Measurements from ENCODE around the gene ZNF775. TPM values are rescaled to one million over a fixed set of nuclear protein-coding genes. Genes with fewer than 3 reads are reported as not detected.

The ZNF775 gene
- total RNA-seq, 1 donor from 2014 or later, result 8.6 TPM

- no peak for DNase-seq (ENCODE audit: low read depth)
- TF ChIP-seq CTCF (conservative IDR thresholded peaks at IDR 0.05; ENCODE audit: low read depth, low read length), result no peak
- H3K4me3 ChIP-seq (ENCODE audit: low read depth, low read length), result no peak overlapping the region
These were observed 9.2 kb downstream of the ZNF775 start for GRCh38 chr7:150388306-150388705.

GRCh38 chr7:150388709-150389531 is 9.8 kb downstream of the ZNF775 start:
- peak; percentile 69 for TF ChIP-seq CTCF (conservative IDR thresholded peaks at IDR 0.05; ENCODE audit: low read depth, low read length)
- no peak overlapping the region for H3K4me3 ChIP-seq (ENCODE audit: low read depth, low read length)
- DNase-seq (ENCODE audit: low read depth), result no peak

DNA sequence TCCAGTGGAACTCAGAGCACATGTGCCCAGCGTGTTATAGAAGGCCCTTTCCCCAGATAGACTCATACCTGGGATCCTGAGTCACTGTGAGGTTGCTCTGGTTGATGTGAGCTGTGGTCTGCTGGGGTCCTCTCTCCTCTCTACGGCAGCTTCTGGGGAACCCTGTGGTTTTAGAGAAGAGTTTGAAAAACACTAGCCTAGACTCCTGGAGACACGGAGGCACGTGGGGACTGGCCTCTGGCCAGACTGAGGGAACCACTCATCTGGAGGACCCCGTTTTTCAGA is 10.3 kb downstream of the ZNF775 start:
- no peak for DNase-seq (ENCODE audit: low read depth)

GRCh38 chr7:150390205-150390604 is 11.1 kb downstream of the ZNF775 start:
- TF ChIP-seq CTCF (conservative IDR thresholded peaks at IDR 0.05; ENCODE audit: low read depth, low read length), result no peak
- H3K4me3 ChIP-seq (ENCODE audit: low read depth, low read length), result no peak overlapping the region
- DNase-seq (ENCODE audit: low read depth), result no peak

More for the DNA sequence above, 10.3 kb downstream of the ZNF775 start:
- no peak for TF ChIP-seq CTCF (conservative IDR thresholded peaks at IDR 0.05; ENCODE audit: low read depth, low read length)
- no peak overlapping the region for H3K4me3 ChIP-seq (ENCODE audit: low read depth, low read length)

GRCh38 chr7:150393325-150393724 is 14.2 kb downstream of the ZNF775 start:
- TF ChIP-seq CTCF (conservative IDR thresholded peaks at IDR 0.05; ENCODE audit: low read depth, low read length), result no peak
- H3K4me3 ChIP-seq (ENCODE audit: low read depth, low read length), result no peak overlapping the region
- no peak for DNase-seq (ENCODE audit: low read depth)

- no peak overlapping the region for H3K4me3 ChIP-seq (ENCODE audit: low read depth, low read length)
- no peak for TF ChIP-seq CTCF (conservative IDR thresholded peaks at IDR 0.05; ENCODE audit: low read depth, low read length)
- no peak for DNase-seq (ENCODE audit: low read depth)
These were observed 17.3 kb downstream of the ZNF775 start for GRCh38 chr7:150396426-150396825.

DNA sequence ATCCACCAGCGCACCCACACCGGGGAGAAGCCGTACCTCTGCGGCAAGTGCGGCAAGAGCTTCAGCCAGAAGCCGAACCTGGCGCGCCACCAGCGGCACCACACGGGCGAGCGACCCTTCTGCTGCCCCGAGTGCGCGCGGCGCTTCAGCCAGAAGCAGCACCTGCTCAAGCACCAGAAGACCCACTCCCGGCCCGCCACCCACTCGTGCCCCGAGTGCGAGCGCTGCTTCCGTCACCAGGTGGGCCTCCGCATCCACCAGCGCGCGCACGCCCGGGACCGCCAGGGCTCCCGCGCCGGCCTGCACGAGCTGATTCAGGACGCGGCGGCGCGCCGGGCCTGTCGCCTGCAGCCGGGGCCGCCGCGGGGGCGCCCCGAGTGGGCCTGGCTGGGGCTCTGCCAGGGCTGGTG is 17.7 kb downstream of the ZNF775 start:
- TF ChIP-seq CTCF (conservative IDR thresholded peaks at IDR 0.05; ENCODE audit: low read depth, low read length), result no peak
- no peak for DNase-seq (ENCODE audit: low read depth)
- no peak overlapping the region for H3K4me3 ChIP-seq (ENCODE audit: low read depth, low read length)

Data from epithelial cell of proximal tubule (primary cell).